Measurements from ENCODE around the gene ACOT7. TPM values are rescaled to one million over a fixed set of nuclear protein-coding genes. Genes with fewer than 3 reads are reported as not detected.

ACOT7 gene
- total and polyA plus RNA-seq, 11 donors, result 5.7 to 38.9 (median 12.6) TPM

GRCh38 chr1:6331543-6332273 is 61.9 kb downstream of the ACOT7 start:
- no peak for ATAC-seq
- Histone ChIP-seq H3K4me3 (no peak overlapping the region), H3K27me3 (no peaks in the 10 kb centered on the region), H3K4me1 (peaks cover 0 to 23% (median 10%) of the 10 kb centered on the region in 12 donors), H3K36me3 (no peaks in the 10 kb centered on the region), H3K27ac (no peak overlapping the region), H3K9me3 (no peaks in the 10 kb centered on the region)
- peak in 1 of 12 donors; percentile 9 for TF ChIP-seq CTCF (IDR thresholded peaks at IDR 0.05)
- no peak for TF ChIP-seq POLR2A (IDR thresholded peaks at IDR 0.05)
- intact Hi-C loops (cut with DNase I), result no loop called here
- no peak for DNase-seq
- 62 to 70% (median 66%) methylated on average over 14 to 18 of the region's 18 CpGs for WGBS, 4 donors

GRCh38 chr1:6330410-6330911 is 63.1 kb downstream of the ACOT7 start:
- WGBS, 4 donors, result 66 to 79% (median 70%) methylated on average over 16 of the region's 16 CpGs
- peak; percentile 13 to 57 (median 45) for ATAC-seq

GRCh38 chr1:6329851-6330250 is 63.7 kb downstream of the ACOT7 start:
- peaks cover 0 to 23% (median 10%) of the 10 kb centered on the region in 12 donors for H3K4me1 ChIP-seq
- peak in 1 of 5 donors; percentile 37 for DNase-seq
- H3K27ac ChIP-seq, result peak overlapping the region in 4 of 12 donors; percentile 35 to 52 (median 46)
- H3K9me3 ChIP-seq, result no peaks in the 10 kb centered on the region
- TF ChIP-seq POLR2A (IDR thresholded peaks at IDR 0.05), result no peak
- TF ChIP-seq CTCF (IDR thresholded peaks at IDR 0.05), result no peak
- 54 to 56% (median 55%) methylated on average over 13 of the region's 13 CpGs for WGBS, 4 donors
- no peak overlapping the region for H3K4me3 ChIP-seq
- no peaks in the 10 kb centered on the region for H3K27me3 ChIP-seq
- intact Hi-C loops (cut with DNase I), result no loop called here
- peaks cover 0 to 9% (median 0%) of the 10 kb centered on the region in 9 donors for H3K36me3 ChIP-seq
- ATAC-seq, result peak in 2 of 4 donors; percentile 54 to 71

More at GRCh38 chr1:6330410-6330911, 63.1 kb downstream of the ACOT7 start:
- Histone ChIP-seq H3K36me3 (peaks cover 0 to 9% (median 0%) of the 10 kb centered on the region in 9 donors), H3K4me1 (peaks cover 0 to 23% (median 10%) of the 10 kb centered on the region in 12 donors), H3K27me3 (no peaks in the 10 kb centered on the region), H3K9me3 (no peaks in the 10 kb centered on the region), H3K27ac (peak overlapping the region in 5 of 12 donors; percentile 24 to 52 (median 45)), H3K4me3 (no peak overlapping the region)
- TF ChIP-seq CTCF (IDR thresholded peaks at IDR 0.05) (no peak), POLR2A (IDR thresholded peaks at IDR 0.05) (no peak)
- no peak for DNase-seq
- intact Hi-C loops (cut with DNase I), result no loop called here

GRCh38 chr1:6329396-6329795 is 64.2 kb downstream of the ACOT7 start:
- no peak for DNase-seq
- Histone ChIP-seq H3K36me3 (peaks cover 0 to 9% (median 0%) of the 10 kb centered on the region in 9 donors), H3K4me1 (peaks cover 0 to 23% (median 10%) of the 10 kb centered on the region in 12 donors), H3K27me3 (no peaks in the 10 kb centered on the region), H3K27ac (peak overlapping the region in 2 of 12 donors; percentile 35 to 46), H3K9me3 (no peaks in the 10 kb centered on the region), H3K4me3 (no peak overlapping the region)
- 69 to 76% (median 72%) methylated on average over 7 of the region's 7 CpGs for WGBS, 4 donors
- no peak for ATAC-seq
- intact Hi-C loops (cut with DNase I), result no loop called here
- no peak for TF ChIP-seq POLR2A (IDR thresholded peaks at IDR 0.05)
- TF ChIP-seq CTCF (IDR thresholded peaks at IDR 0.05), result no peak
